ENCODE measurements around the gene FAM221B.

The FAM221B gene

DNA sequence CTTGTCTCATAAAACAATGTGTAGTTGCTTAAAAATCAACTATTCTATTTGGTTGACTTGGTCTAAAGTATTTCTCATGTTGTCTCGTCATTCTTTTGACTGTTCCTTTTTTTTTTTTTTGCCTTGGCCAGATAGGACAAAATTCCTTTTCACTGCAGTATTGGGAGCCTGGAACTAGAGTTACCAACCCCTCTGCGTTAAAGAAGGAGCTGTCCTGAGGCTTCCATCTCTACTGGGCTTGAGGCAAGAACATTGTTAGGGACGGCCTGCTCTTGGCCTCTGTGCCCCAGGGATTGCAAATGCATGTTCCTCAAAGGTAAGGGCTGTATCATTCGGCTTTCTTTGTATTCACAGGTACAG lies 38.5 kb downstream of the FAM221B start:
- no peak for DNase-seq

DNA sequence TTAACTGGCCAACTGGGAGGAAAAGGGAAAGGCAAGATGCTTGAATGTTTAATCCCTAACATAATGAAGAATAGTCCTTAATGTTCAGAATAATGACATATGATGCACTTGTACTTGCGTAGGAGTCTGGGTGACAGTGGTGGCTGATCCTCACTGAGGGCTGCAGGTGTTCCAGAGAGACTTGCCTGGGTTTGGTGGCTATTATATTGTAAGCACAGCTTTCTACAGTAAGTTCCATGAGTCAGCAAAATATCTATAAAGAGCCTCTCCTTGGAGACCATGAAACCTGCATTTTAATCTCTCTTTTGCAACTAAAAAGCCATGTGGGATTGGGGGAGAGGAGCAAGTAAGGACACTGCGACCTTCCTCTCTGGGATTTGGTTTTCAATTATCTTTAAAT lies 39.0 kb downstream of the FAM221B start:
- no peak for DNase-seq

DNA sequence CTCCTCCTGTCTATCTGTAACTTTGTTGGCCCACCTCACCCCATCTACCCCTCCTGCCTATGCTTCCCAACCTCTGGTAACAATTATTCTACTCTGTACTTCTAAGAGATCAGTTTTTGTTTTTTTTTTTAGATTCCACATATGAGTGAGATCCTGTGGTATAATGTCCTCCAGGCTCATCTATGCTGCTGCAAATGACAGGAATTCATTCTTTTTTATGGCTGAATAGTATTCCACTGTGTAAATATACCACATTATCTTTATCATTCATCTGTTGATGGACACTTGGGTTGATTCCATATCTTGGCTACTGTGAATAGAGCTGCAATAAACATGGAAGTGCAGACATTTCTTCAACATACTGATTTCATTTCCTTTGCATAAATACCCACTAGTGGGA lies 45.1 kb downstream of the FAM221B start:
- DNase-seq = no peak

DNA sequence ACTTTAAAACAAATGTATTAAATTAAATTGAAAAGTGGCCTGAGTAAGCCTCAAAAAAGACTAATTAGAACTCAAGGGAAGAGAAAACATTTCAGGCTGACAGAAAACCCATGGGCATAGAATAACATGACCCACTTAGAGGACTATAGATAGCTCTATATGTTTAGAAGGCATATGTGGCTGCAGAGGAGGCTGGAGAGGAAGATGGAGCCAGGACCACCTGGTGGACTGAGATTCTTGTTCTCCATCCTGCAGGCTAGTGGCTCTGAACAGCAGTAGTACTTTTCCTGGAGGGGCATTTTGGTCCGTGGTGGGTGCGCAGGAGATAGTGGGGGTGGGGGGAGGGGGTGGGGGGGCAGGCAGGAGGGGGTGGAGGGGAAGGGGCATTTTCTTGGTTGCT lies 47.5 kb downstream of the FAM221B start:
- no peak for DNase-seq

DNA sequence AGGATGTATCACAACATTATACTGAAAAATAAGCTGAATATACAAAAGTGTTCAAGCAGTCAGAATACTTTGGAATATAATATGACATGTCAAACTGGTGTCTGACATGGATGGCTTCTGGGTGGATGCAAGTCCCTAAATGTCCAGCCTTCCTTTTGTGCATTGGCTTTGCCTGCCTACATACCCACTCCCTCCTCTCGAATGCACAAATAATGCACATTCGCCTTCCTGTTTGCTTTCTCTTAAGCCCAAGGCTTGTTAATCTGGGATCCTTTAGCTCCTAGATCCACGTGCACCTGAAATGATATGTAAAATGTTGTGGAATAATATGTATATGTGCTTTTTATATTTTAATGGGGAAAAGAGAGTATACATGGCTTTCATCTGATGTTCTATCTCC lies 50.0 kb downstream of the FAM221B start:
- no peak for DNase-seq

DNA sequence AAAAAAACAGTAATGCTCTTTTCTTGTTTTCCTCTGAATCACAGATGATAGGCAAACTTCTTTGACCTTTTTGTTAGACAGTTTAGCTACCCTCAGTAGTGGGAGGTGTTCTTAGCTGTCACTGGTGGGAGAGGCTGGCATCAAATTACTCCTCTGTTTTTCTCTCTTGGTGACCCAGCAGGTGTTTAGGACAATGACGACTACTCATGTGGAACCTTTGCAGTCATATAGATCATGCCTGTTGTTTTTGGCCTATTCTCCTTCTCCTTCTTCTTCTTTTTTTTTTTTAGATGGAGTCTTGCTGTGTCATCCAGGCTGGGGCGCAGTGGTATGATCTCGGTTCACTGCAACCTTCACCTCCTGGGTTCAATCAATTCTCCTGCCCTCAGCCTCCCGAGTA lies 52.5 kb downstream of the FAM221B start:
- no peak for DNase-seq

DNA sequence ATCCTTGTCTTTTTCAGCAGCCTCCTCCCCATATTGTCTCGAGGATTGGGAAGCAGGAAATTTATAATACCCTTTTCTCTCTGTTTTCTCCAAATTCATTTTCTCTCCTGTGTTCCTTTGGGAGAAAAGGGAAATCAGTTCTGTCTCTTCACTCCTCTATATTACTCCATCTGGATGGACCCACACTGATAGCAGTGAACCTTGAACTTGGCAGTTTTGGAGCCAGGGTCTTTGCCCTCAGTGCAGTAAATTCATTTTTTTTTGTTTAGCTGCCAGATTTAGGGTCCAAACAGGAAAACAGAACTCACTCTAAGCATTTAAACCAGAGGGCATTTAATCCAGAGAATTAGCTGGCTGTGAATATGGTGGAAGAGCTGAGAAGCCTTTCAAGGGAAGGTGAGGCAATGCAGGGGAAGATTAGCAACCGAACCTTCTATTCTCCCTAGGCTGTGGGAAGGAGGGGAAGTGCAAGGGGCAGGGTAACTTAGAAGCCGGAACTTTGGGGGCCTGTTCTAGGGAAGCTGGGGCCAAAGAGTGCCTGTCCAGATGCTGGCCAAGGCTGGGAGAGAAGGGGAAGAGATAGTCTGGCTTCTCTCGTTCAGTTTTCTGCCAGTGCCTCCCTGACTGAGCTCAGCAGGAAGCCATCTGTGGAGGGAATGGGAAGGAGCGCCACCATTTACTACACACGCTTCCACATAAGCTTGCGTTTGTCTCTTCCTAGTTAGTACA lies 53.5 kb downstream of the FAM221B start:
- DNase-seq = no peak

DNA sequence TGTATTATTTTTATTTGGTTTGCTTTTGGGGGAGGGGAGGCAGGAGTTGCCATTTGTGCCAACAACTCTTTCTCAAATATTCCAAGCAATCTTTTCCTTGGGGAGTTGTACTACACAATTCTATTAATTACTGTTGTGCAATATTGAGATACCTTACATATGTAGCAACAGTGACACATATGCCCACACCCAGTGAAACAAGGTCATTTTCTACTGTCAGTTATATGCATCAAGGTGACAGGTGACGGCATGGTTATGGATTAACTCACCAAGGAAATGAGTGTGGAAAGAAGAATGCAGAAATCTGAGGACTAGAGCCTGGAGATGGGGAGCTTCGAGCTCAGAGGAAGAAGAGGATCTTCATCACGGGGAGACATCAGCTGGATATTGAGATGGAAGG lies 56.6 kb downstream of the FAM221B start:
- DNase-seq = no peak

DNA sequence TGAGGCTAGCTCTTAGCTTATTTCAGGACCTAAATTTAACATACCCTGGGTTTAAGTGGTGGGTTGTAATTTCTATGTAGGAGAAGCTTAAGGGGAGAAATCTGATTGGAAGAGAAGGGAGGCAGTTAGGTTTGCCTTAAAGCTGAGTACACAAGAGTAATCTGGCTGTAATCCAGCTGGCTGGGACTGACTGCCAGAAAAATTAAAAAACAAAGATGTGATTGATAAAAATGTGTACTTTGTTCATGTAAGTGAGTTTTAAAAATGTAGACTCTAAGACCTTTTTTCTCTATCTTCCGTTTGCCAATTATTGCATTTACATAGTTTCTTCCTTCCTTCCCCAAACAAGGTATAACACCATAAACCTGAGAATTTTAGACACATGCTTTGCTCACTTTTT lies 57.0 kb downstream of the FAM221B start:
- DNase-seq = no peak

DNA sequence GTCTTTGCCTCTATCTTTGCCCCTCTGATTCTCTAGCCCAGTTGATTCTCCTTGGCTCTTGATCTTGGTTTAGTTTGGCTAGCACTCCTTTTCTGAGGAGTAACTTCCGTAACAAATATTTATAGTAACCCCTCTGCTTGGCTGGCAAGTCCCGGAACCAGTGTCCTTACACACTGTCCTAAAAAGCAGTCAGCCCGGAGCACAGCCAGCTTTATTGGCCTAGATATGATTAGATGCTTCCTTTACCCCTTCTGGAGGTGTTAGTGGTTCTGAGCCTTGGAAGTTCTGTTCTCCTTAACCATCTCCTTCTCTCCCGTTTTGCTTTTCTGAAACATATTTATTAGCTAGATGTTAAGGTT lies 57.5 kb downstream of the FAM221B start:
- DNase-seq = no peak

DNA sequence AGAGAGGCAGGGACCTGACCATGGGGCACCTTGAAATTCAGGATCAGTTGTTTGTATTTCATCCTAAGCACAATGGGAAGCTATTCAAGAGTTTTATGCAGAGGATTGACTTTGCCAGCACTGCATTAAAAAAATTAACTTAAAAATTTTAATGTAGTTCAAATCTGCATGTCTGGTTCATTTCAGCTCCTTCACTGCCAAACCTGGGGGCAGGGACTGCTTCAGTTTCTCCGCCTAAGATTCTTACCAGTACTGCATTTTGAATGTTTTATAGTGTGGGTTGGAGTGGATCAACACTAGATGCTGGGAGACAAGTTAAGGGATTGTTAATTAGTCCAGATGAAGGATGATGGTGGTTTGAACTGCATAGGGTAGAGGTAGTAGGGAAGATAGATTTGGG lies 58.8 kb downstream of the FAM221B start:
- no peak for DNase-seq

DNA sequence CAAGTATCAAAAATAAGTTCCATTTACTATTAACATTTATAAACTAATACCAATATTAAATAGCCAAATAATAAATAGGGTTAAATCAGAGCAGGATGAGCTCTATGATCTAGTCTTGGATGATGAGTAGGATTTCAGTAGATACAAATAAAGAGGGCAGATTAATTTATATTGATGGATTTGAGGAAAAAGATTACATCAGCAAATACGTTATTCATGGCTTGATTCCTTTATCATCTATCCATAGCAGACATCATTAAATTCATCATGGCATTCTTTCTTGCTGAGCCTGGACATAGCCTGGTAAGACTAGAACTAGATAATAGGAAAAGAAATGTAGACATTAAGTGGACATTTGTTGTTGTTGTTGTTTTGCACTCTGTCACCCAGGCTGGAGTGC lies 61.1 kb downstream of the FAM221B start:
- no peak for DNase-seq

DNA sequence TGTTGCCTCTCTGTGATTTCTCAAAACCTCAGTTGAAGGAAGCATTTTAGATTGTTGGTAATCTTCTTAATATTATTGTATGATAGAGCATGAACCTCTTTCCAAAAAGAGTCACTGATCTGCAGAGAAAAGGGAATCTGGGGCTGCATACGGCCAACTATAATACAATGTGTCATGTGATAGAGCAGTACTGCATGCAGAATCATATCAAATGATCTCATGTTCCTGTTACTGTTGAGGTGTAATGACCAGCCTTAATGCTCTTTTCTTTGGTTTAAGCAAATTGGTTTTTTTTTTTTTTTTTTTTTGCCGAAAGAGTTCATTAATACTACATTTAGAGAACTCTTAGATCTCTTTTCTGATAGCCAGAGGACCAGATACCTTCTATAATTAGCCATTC lies 61.5 kb downstream of the FAM221B start:
- no peak for DNase-seq
